Stomach (tissue), 9 donors: Measurements from ENCODE around the gene AFAP1L1. TPM values are rescaled to one million over a fixed set of nuclear protein-coding genes. Genes with fewer than 3 reads are reported as not detected.

Source experiments
- DNase-seq, 2 donors: peaks; one replicate each; pipeline versions ENCODE4 v3.0.0 to v3.0.0-alpha.2; 2013 to 2019
- H3K27ac ChIP-seq, 5 donors: fragments of 200-600 bp in 4 of 5; sonication (generic) in 4 of 5; one replicate each; pipeline ENCODE4 v1.5.1; 2013 to 2019; ENCODE audit warnings: mild to moderate bottlenecking in 1 of 5, moderate library complexity in 1 of 5
- H3K27me3 ChIP-seq, 3 donors: fragments of 200-600 bp; sonication (generic); one replicate each; pipeline ENCODE4 v1.5.1; 2017 to 2019; ENCODE audit warnings: mixed run types in 1 of 3
- H3K36me3 ChIP-seq, 4 donors: fragments of 200-600 bp; sonication (generic); 1 replicate in 3 of 4; 2 replicates in 1 of 4; pipeline ENCODE4 v1.5.1; 2016 to 2019
- H3K4me1 ChIP-seq, 4 donors: fragments of 200-600 bp; sonication (generic); one replicate each; pipeline ENCODE4 v1.5.1; 2016 to 2019
- H3K4me3 ChIP-seq, 4 donors: fragments of 200-600 bp; sonication (generic) in 3 of 4; one replicate each; pipeline ENCODE4 v1.5.1; 2016 to 2019; ENCODE audit warnings: mild to moderate bottlenecking in 1 of 4
- H3K9me3 ChIP-seq, 4 donors: fragments of 200-600 bp; sonication (generic); one replicate each; pipeline ENCODE4 v1.5.1; 2016 to 2019
- CTCF ChIP-seq, 7 experiments: fragments of 450-650 bp in 4 of 7; fragments of 200-600 bp in 3 of 7; sonication (generic) in 3 of 7; IDR thresholded peaks; one replicate each; pipeline ENCODE4 v1.5.1; 2016 to 2019; ENCODE audit warnings: antibody characterized with exemption in 7 of 7, control low read depth in 2 of 7, mild to moderate bottlenecking in 1 of 7
- EP300 ChIP-seq: sonication (generic); formaldehyde crosslinking; IDR thresholded peaks from one replicate; pipeline ENCODE4 v1.6.1; 2017; ENCODE audit warnings: antibody characterized with exemption
- POLR2A ChIP-seq, 4 donors: fragments of 450-650 bp; IDR thresholded peaks; one replicate each; pipeline ENCODE4 v1.6.1; 2016; ENCODE audit warnings: antibody characterized with exemption in 4 of 4, control low read depth in 2 of 4, mild to moderate bottlenecking in 1 of 4, moderate library complexity in 1 of 4
- POLR2AphosphoS5 ChIP-seq, 3 donors: sonication (generic); formaldehyde crosslinking; IDR thresholded peaks; one replicate each; pipeline ENCODE4 v1.6.1; 2016; ENCODE audit warnings: antibody characterized with exemption in 3 of 3
- WGBS, 5 donors: extraction: QIAGEN DNeasy Blood & Tissue Kit in 3 of 5; methylation state at CpG; one replicate each; pipeline versions ENCODE4 v1.1.5 to v1.1.7; 2013 to 2018; 5-methylcytosine and 5-hydroxymethylcytosine counted together
- intact Hi-C: fragments of 100-400 bp; cut with DNase I; formaldehyde crosslinking; loops from one replicate; pipeline ENCODE4 v1.15.1; 2023; ENCODE audit warnings: low total_unique reads
- polyA plus RNA-seq, 3 donors: library from polyadenylated mRNA; stranded (reverse); fragments of 200-250 nt; gene quantifications; one replicate each; pipeline ENCODE4 v1.2.3, GENCODE V29; 2013
- total RNA-seq, 5 donors: library from RNA; depleted of rRNA; stranded (reverse); fragments of >200 nt; gene quantifications; one replicate each; pipeline versions ENCODE4 v1.1.0 to v1.2.3, GENCODE V29; 2014 to 2016
- donor health status: healthy with polysubstance abuse.
- donor health status: Bipolar disorder and iron deficiency.
- donor health status: healthy.

Gene AFAP1L1
- total and polyA plus RNA-seq, 8 donors, result 0.29 to 66.5 (median 3.3) TPM

DNA sequence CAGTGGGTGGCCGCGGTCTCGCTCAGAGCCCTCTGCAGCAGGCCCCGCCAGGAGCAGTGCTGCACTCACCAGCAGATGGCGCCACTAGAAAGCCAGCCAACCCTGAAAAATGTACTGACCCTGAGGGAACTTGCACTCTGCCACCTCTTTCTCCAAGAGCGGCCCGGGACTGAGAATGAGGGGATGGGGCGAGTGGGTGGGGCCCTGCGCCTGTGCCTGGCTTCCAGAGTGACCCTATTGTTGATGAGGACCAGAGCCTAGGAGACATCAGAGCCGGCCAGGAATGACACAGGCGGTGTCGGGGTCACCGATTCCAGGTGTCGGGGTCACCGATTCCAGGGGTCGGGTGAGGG lies 110.3 kb downstream of the AFAP1L1 start:
- TF ChIP-seq POLR2AphosphoS5 (IDR thresholded peaks at IDR 0.05) (peak; percentile 40 to 76 (median 50)), EP300 (peak; percentile 13), POLR2A (IDR thresholded peaks at IDR 0.05) (no peak), CTCF (IDR thresholded peaks at IDR 0.05) (peak in 6 of 7 experiments; percentile 55 to 95 (median 85))
- H3K27me3 ChIP-seq, result no peaks in the 10 kb centered on the region
- H3K36me3 ChIP-seq, result no peaks in the 10 kb centered on the region
- no peaks in the 10 kb centered on the region for H3K9me3 ChIP-seq
- peak overlapping the region in 3 of 4 donors; percentile 19 to 28 (median 21) for H3K4me3 ChIP-seq
- 34 to 36% (median 35%) methylated on average over 15 to 16 of the region's 16 CpGs for WGBS, 5 donors
- peak; percentile 82 to 93 for DNase-seq
- peak overlapping the region; percentile 41 to 94 (median 87) for H3K27ac ChIP-seq
- intact Hi-C loops, result loop anchor here (10.0 kb wide), 1 partner anchor 183 kb away; no protein-coding TSS in a partner anchor
- peaks cover 17 to 69% (median 32%) of the 10 kb centered on the region in 4 donors for H3K4me1 ChIP-seq

GRCh38 chr5:149382517-149383220 lies 111.0 kb downstream of the AFAP1L1 start:
- peak overlapping the region in 3 of 4 donors; percentile 19 to 28 (median 21) for H3K4me3 ChIP-seq
- H3K27me3 ChIP-seq, result no peaks in the 10 kb centered on the region
- peak overlapping the region in 4 of 5 donors; percentile 81 to 94 (median 87) for H3K27ac ChIP-seq
- 71 to 87% (median 79%) methylated on average over 12 of the region's 12 CpGs for WGBS, 5 donors
- intact Hi-C loops, result loop anchor here (10.0 kb wide), 1 partner anchor 182 kb away; no protein-coding TSS in a partner anchor
- no peaks in the 10 kb centered on the region for H3K9me3 ChIP-seq
- H3K36me3 ChIP-seq, result no peaks in the 10 kb centered on the region
- peaks cover 17 to 76% (median 34%) of the 10 kb centered on the region in 4 donors for H3K4me1 ChIP-seq
- TF ChIP-seq POLR2AphosphoS5 (IDR thresholded peaks at IDR 0.05) (no peak), CTCF (IDR thresholded peaks at IDR 0.05) (no peak), POLR2A (IDR thresholded peaks at IDR 0.05) (no peak), EP300 (no peak)
- no peak for DNase-seq

DNA sequence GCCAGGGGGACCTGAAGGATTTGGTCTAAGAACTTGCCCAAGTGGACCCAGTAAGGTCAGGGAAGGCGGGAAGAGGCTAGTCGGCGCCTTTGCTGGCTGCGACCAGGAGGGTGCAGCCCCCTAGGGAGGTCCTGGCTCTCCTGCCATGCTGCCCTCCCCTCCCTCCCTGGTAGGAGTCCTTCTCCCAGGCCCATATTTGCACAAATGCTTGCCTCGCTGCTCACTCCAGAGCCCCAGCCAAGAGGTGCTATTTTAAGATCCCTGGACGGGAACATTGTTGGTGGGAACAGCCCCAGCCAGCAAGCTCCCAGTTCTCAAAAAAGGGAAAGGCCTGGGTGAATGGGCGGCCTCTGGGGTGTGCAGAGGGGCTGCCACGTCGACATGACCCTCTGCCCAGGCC lies 111.7 kb downstream of the AFAP1L1 start:
- H3K4me3 ChIP-seq, result peak overlapping the region in 1 of 4 donors; percentile 28
- peak in 1 of 2 donors; percentile 78 for DNase-seq
- H3K27me3 ChIP-seq, result no peaks in the 10 kb centered on the region
- H3K9me3 ChIP-seq, result no peaks in the 10 kb centered on the region
- no peaks in the 10 kb centered on the region for H3K36me3 ChIP-seq
- WGBS, 5 donors, result 57 to 80% (median 76%) methylated on average over 9 of the region's 9 CpGs
- intact Hi-C loops, result loop anchor here (10.0 kb wide), 1 partner anchor 181 kb away; no protein-coding TSS in a partner anchor
- TF ChIP-seq EP300, result peak; percentile 78
- TF ChIP-seq POLR2A (IDR thresholded peaks at IDR 0.05), result no peak
- TF ChIP-seq POLR2AphosphoS5 (IDR thresholded peaks at IDR 0.05), result peak in 2 of 3 donors; percentile 46 to 75
- TF ChIP-seq CTCF (IDR thresholded peaks at IDR 0.05), result no peak
- peak overlapping the region; percentile 41 to 94 (median 87) for H3K27ac ChIP-seq
- H3K4me1 ChIP-seq, result peaks cover 17 to 79% (median 34%) of the 10 kb centered on the region in 4 donors

GRCh38 chr5:149386166-149386565 lies 114.5 kb downstream of the AFAP1L1 start:
- Histone ChIP-seq H3K9me3 (no peaks in the 10 kb centered on the region), H3K36me3 (no peaks in the 10 kb centered on the region), H3K27ac (peak overlapping the region; percentile 41 to 94 (median 87)), H3K27me3 (no peaks in the 10 kb centered on the region), H3K4me3 (no peak overlapping the region), H3K4me1 (peaks cover 11 to 72% (median 30%) of the 10 kb centered on the region in 4 donors)
- no peak for DNase-seq
- TF ChIP-seq POLR2AphosphoS5 (IDR thresholded peaks at IDR 0.05), result peak in 2 of 3 donors; percentile 23 to 26
- no peak for TF ChIP-seq POLR2A (IDR thresholded peaks at IDR 0.05)
- TF ChIP-seq CTCF (IDR thresholded peaks at IDR 0.05), result no peak
- intact Hi-C loops, result loop anchor here (5.0 to 10.0 kb wide), 2 partner anchors 41 to 179 kb away; no protein-coding TSS in a partner anchor
- WGBS, 5 donors, result 47 to 69% (median 62%) methylated on average over 5 of the region's 5 CpGs
